H1 (cell line): ENCODE measurements around the gene MED29. TPM values are rescaled to one million over a fixed set of nuclear protein-coding genes. Genes with fewer than 3 reads are reported as not detected.

Source experiments
- GTF2F1 ChIP-seq: IDR thresholded peaks from 2 replicates; pipeline ENCODE4 v1.6.1; 2012; ENCODE audit warnings: low read depth, low read length, improper control_type of control experiment, borderline replicate concordance
- HDAC6 ChIP-seq: IDR thresholded peaks from one replicate; pipeline ENCODE4 v1.7.1; 2012; ENCODE audit warnings: low read depth, mild to moderate bottlenecking, inconsistent platforms, low read length, moderate library complexity
- RXRA ChIP-seq: IDR thresholded peaks from 2 replicates; pipeline ENCODE4 v1.6.1; 2011; ENCODE audit warnings: low read depth, mild to moderate bottlenecking, low read length, moderate library complexity; ENCODE audit not compliant: insufficient read depth
- TAF1 ChIP-seq: IDR thresholded peaks from 2 replicates; pipeline ENCODE4 v1.6.1; 2011; ENCODE audit warnings: mild to moderate bottlenecking, low read depth, low read length
- polyA plus RNA-seq, 7 experiments: library from polyadenylated mRNA; depleted of rRNA in 3 of 7; stranded (reverse) in 5 of 7; unstranded in 2 of 7; fragments of >200 nt in 5 of 7; fragments of 200-250 nt in 2 of 7; gene quantifications; 1 replicate in 5 of 7; 2 replicates in 1 of 7; 4 replicates in 1 of 7; pipeline versions ENCODE4 v1.2.1 to v1.2.3, GENCODE V29; 2011 to 2013; ENCODE audit warnings: missing spikeins in 2 of 7, mixed read lengths in 2 of 7
- total RNA-seq: library from RNA; stranded (reverse); fragmentation: NEBNext Ultra II Directional; extraction: Animal tissue kit (Norgen Biotek cat#: 25700); gene quantifications from 2 replicates; pipeline ENCODE4 v1.2.1, GENCODE V29; 2021
- TF ChIP-seq, protein P1 (sequence below): IDR thresholded peaks from 2 replicates; pipeline ENCODE4 v1.6.1; 2012; ENCODE audit warnings: inconsistent platforms
- TF ChIP-seq, protein P2 (sequence below): IDR thresholded peaks from 2 replicates; pipeline ENCODE4 v1.6.1; 2011; ENCODE audit warnings: low read length, improper control_type of control experiment
- TF ChIP-seq, protein P3 (sequence below): IDR thresholded peaks from 2 replicates; pipeline ENCODE4 v1.6.1; 2011; ENCODE audit warnings: low read depth, mild to moderate bottlenecking, low read length; ENCODE audit not compliant: insufficient read depth

The MED29 gene
- total and polyA plus RNA-seq, 2 of the 8 experiments (the other 6 are each of a cell fraction or from before 2014, with no cell fraction given) = 31.1 to 52.5 TPM

DNA sequence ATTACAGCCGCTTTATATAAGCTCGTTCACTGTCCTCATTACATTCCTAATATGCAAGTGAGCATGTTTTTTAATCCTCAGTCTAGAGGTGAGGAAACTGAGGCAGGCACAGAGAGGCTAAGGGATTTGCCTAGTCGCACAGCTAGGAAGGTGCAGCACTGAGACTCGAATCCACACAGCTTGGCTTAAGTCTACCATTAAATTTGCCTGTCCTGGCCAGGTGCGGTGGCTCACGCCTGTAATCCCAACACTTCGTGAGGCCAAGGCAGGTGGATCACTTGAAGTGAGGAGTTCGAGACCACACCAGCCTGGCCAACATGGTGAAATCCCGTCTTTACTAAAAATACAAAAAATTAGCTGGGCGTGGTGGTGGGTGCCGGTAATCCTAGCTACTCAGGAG, 36.5 kb downstream of the MED29 start (continued):
- TF ChIP-seq GTF2F1 = no peak
- no peak for TF ChIP-seq TAF1
- TF ChIP-seq, protein P1, sequence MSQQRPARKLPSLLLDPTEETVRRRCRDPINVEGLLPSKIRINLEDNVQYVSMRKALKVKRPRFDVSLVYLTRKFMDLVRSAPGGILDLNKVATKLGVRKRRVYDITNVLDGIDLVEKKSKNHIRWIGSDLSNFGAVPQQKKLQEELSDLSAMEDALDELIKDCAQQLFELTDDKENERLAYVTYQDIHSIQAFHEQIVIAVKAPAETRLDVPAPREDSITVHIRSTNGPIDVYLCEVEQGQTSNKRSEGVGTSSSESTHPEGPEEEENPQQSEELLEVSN = no peak
- TF ChIP-seq HDAC6 = no peak
- TF ChIP-seq, protein P2, sequence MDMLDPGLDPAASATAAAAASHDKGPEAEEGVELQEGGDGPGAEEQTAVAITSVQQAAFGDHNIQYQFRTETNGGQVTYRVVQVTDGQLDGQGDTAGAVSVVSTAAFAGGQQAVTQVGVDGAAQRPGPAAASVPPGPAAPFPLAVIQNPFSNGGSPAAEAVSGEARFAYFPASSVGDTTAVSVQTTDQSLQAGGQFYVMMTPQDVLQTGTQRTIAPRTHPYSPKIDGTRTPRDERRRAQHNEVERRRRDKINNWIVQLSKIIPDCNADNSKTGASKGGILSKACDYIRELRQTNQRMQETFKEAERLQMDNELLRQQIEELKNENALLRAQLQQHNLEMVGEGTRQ = no peak
- no peak for TF ChIP-seq RXRA
- TF ChIP-seq, protein P3, sequence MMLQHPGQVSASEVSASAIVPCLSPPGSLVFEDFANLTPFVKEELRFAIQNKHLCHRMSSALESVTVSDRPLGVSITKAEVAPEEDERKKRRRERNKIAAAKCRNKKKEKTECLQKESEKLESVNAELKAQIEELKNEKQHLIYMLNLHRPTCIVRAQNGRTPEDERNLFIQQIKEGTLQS = no peak
